Natural killer cell (primary cell): Measurements from ENCODE around the gene VPS37D. TPM values are rescaled to one million over a fixed set of nuclear protein-coding genes. Genes with fewer than 3 reads are reported as not detected.

Experiments
- ATAC-seq, 3 donors: fragments of 150-1000 bp in 2 of 3; fragments of 200-7000 bp in 1 of 3; cut with Tn5 transposase; 1 replicate in 1 of 3; 2 replicates in 2 of 3; pipeline ENCODE4 v1.10.0; 2021; ENCODE audit warnings: mild to moderate bottlenecking in 2 of 3, moderate library complexity in 2 of 3
- DNase-seq, 2 donors: peaks; one replicate each; pipeline versions ENCODE4 v3.0.0 to v3.0.0-alpha.2; 2013 to 2021; ENCODE audit warnings: mixed read lengths in 1 of 2
- H3K27ac ChIP-seq: one replicate; pipeline ENCODE4 v1.5.1; 2013; ENCODE audit warnings: mild to moderate bottlenecking, low read length
- H3K27me3 ChIP-seq: one replicate; pipeline ENCODE4 v1.6.1; 2013; ENCODE audit warnings: low read length; ENCODE audit not compliant: control insufficient read depth, insufficient read depth
- H3K36me3 ChIP-seq: one replicate; pipeline ENCODE4 v1.6.1; 2013; ENCODE audit warnings: low read length; ENCODE audit not compliant: control insufficient read depth, insufficient read depth
- H3K4me1 ChIP-seq: one replicate; pipeline ENCODE4 v1.6.1; 2013; ENCODE audit warnings: low read length; ENCODE audit not compliant: control insufficient read depth, insufficient read depth
- H3K4me3 ChIP-seq: one replicate; pipeline ENCODE4 v1.5.1; 2013; ENCODE audit warnings: low read length
- H3K9me3 ChIP-seq: one replicate; pipeline ENCODE4 v1.6.1; 2013; ENCODE audit warnings: low read length; ENCODE audit not compliant: control insufficient read depth, insufficient read depth
- H3K27ac Mint-ChIP-seq, 2 donors: one replicate each; pipeline ENCODE4 v1.8.0; 2022; ENCODE audit warnings: mild to moderate bottlenecking in 2 of 2, mixed read lengths in 2 of 2, moderate library complexity in 1 of 2
- H3K27me3 Mint-ChIP-seq, 2 donors: one replicate each; pipeline ENCODE4 v1.8.0; 2022; ENCODE audit warnings: low read depth in 2 of 2, mixed read lengths in 2 of 2
- H3K36me3 Mint-ChIP-seq: one replicate; pipeline ENCODE4 v1.8.0; 2022; ENCODE audit warnings: mixed read lengths
- H3K4me1 Mint-ChIP-seq, 2 donors: one replicate each; pipeline ENCODE4 v1.8.0; 2022; ENCODE audit warnings: mixed read lengths in 2 of 2
- H3K4me3 Mint-ChIP-seq: one replicate; pipeline ENCODE4 v1.8.0; 2022; ENCODE audit warnings: mild to moderate bottlenecking, moderate library complexity, mixed read lengths
- H3K9me3 Mint-ChIP-seq, 2 donors: one replicate each; pipeline ENCODE4 v1.8.0; 2022; ENCODE audit warnings: mixed read lengths in 2 of 2
- CTCF ChIP-seq: fragments of 200-600 bp; IDR thresholded peaks from one replicate; pipeline ENCODE4 v1.8.0; 2022; ENCODE audit warnings: antibody characterized with exemption
- WGBS: methylation state at CpG from one replicate; pipeline ENCODE4 v1.1.7; 2013; ENCODE audit warnings: missing lambda C conversion rate; ENCODE audit not compliant: insufficient coverage; 5-methylcytosine and 5-hydroxymethylcytosine counted together
- intact Hi-C: fragments of 100-400 bp; cut with micrococcal nuclease; formaldehyde crosslinking; loops from one replicate; pipeline ENCODE4 v1.14.2; 2022
- total RNA-seq, 4 donors: library from RNA; stranded (reverse); fragments of 120-200 nt in 1 of 4; gene quantifications; one replicate each; pipeline versions ENCODE4 v1.2.3 to v1.2.4, GENCODE V29; 2013 to 2022

Gene VPS37D
- total RNA-seq, 3 donors from 2014 or later (not counting 1 experiment from before 2014, with no cell fraction given) = 0.40 to 0.83 (median 0.48) TPM

GRCh38 chr7:73679709-73680108 is 12.1 kb downstream of the VPS37D start:
- intact Hi-C loops = loop anchor here (5.0 kb wide), 1 partner anchor 38 kb away; the partner anchor contains the start of gene STX1A
- no peak overlapping the region for H3K27ac Mint-ChIP-seq
- Histone ChIP-seq H3K27me3 (no peaks in the 10 kb centered on the region), H3K4me1 (peaks cover 23% of the 10 kb centered on the region), H3K27ac (no peak overlapping the region), H3K36me3 (peaks cover 6% of the 10 kb centered on the region), H3K9me3 (no peaks in the 10 kb centered on the region), H3K4me3 (no peak overlapping the region)
- DNase-seq = no peak
- H3K9me3 Mint-ChIP-seq = no peaks in the 10 kb centered on the region
- TF ChIP-seq CTCF = no peak
- peaks cover 24 to 30% of the 10 kb centered on the region in 2 donors for H3K4me1 Mint-ChIP-seq
- WGBS = 92% methylated on average over 2 of the region's 2 CpGs
- no peak for ATAC-seq
- no peaks in the 10 kb centered on the region for H3K27me3 Mint-ChIP-seq
- H3K4me3 Mint-ChIP-seq = no peak overlapping the region
- H3K36me3 Mint-ChIP-seq = no peaks in the 10 kb centered on the region

- H3K4me3 ChIP-seq = no peak overlapping the region
- 97% methylated on average over 7 of the region's 7 CpGs for WGBS
- no peaks in the 10 kb centered on the region for H3K27me3 ChIP-seq
- H3K4me1 ChIP-seq = peaks cover 23% of the 10 kb centered on the region
- DNase-seq (no peak), ATAC-seq (no peak)
- Mint-ChIP-seq H3K4me3 (no peak overlapping the region), H3K36me3 (no peaks in the 10 kb centered on the region), H3K9me3 (no peaks in the 10 kb centered on the region), H3K4me1 (peaks cover 24 to 30% of the 10 kb centered on the region in 2 donors), H3K27me3 (no peaks in the 10 kb centered on the region), H3K27ac (no peak overlapping the region)
- no peak for TF ChIP-seq CTCF
- intact Hi-C loops = loop anchor here (5.0 kb wide), 1 partner anchor 37 kb away; the partner anchor contains the start of gene STX1A
- H3K36me3 ChIP-seq = peaks cover 6% of the 10 kb centered on the region
- no peaks in the 10 kb centered on the region for H3K9me3 ChIP-seq
- H3K27ac ChIP-seq = no peak overlapping the region
Observed at GRCh38 chr7:73680501-73680900, 12.9 kb downstream of the VPS37D start.

- Histone ChIP-seq H3K9me3 (no peaks in the 10 kb centered on the region), H3K36me3 (peaks cover 6% of the 10 kb centered on the region), H3K27me3 (no peaks in the 10 kb centered on the region), H3K27ac (no peak overlapping the region), H3K4me3 (no peak overlapping the region), H3K4me1 (peaks cover 23% of the 10 kb centered on the region)
- H3K36me3 Mint-ChIP-seq = no peaks in the 10 kb centered on the region
- TF ChIP-seq CTCF = no peak
- H3K27ac Mint-ChIP-seq = peak overlapping the region; percentile 44 to 94
- intact Hi-C loops = loop anchor here (5.0 kb wide), 1 partner anchor 36 kb away; the partner anchor contains the start of gene STX1A
- H3K4me1 Mint-ChIP-seq = peaks cover 24 to 30% of the 10 kb centered on the region in 2 donors
- 83% methylated on average over 8 of the region's 8 CpGs for WGBS
- no peaks in the 10 kb centered on the region for H3K27me3 Mint-ChIP-seq
- ATAC-seq (no peak), DNase-seq (no peak)
- peak overlapping the region; percentile 99 for H3K4me3 Mint-ChIP-seq
- no peaks in the 10 kb centered on the region for H3K9me3 Mint-ChIP-seq
Observed at GRCh38 chr7:73681031-73681430, 13.4 kb downstream of the VPS37D start.

- peak overlapping the region; percentile 80 for H3K27ac ChIP-seq
- H3K36me3 ChIP-seq = peaks cover 14% of the 10 kb centered on the region
- intact Hi-C loops = loop anchor here (1.0 to 5.0 kb wide), 2 partner anchors 35 to 56 kb away; partner anchors contain the start of genes ABHD11 and STX1A
- Mint-ChIP-seq H3K27me3 (no peaks in the 10 kb centered on the region), H3K36me3 (no peaks in the 10 kb centered on the region), H3K4me3 (peak overlapping the region; percentile 99), H3K27ac (peak overlapping the region; percentile 94 to 97), H3K9me3 (no peaks in the 10 kb centered on the region), H3K4me1 (peaks cover 30% of the 10 kb centered on the region in 2 donors)
- WGBS = 2% methylated on average over 32 of the region's 33 CpGs
- H3K4me3 ChIP-seq = peak overlapping the region; percentile 98
- TF ChIP-seq CTCF = no peak
- H3K4me1 ChIP-seq = peaks cover 23% of the 10 kb centered on the region
- H3K9me3 ChIP-seq = no peaks in the 10 kb centered on the region
- no peaks in the 10 kb centered on the region for H3K27me3 ChIP-seq
- DNase-seq (no peak), ATAC-seq (no peak)
Observed at GRCh38 chr7:73682745-73683055, 15.1 kb downstream of the VPS37D start.
